Neutrophil (primary cell): ENCODE data around the gene HOXB7.

Experiments
- H3K27ac ChIP-seq: fragments of 200-600 bp; sonication (generic); 2 replicates; pipeline ENCODE4 v1.5.1; 2016; ENCODE audit warnings: mild to moderate bottlenecking, moderate library complexity
- H3K27me3 ChIP-seq: fragments of 200-600 bp; sonication (generic); 2 replicates; pipeline ENCODE4 v1.6.0; 2016; ENCODE audit warnings: mild to moderate bottlenecking
- H3K36me3 ChIP-seq: fragments of 200-600 bp; sonication (generic); 2 replicates; pipeline ENCODE4 v1.5.1; 2017
- H3K4me1 ChIP-seq, 2 experiments: fragments of 200-600 bp in 1 of 2; sonication (generic) in 1 of 2; 1 replicate in 1 of 2; 2 replicates in 1 of 2; pipeline versions ENCODE4 v1.5.1 to v1.6.1; 2013 to 2016; ENCODE audit warnings: low read depth in 1 of 2, low read length in 1 of 2, mild to moderate bottlenecking in 1 of 2, moderate library complexity in 1 of 2; ENCODE audit not compliant: control insufficient read depth in 1 of 2, insufficient read depth in 1 of 2
- H3K4me3 ChIP-seq, 2 experiments: fragments of 200-600 bp in 1 of 2; sonication (generic) in 1 of 2; 1 replicate in 1 of 2; 2 replicates in 1 of 2; pipeline ENCODE4 v1.5.1; 2013 to 2016; ENCODE audit warnings: low read depth in 1 of 2, low read length in 1 of 2, mild to moderate bottlenecking in 1 of 2, moderate library complexity in 1 of 2
- H3K9me3 ChIP-seq: fragments of 200-600 bp; sonication (generic); 2 replicates; pipeline ENCODE4 v1.5.1; 2016
- TF ChIP-seq, protein P1 (sequence below): fragments of 200-600 bp; sonication (generic); IDR thresholded peaks from 2 replicates; pipeline ENCODE4 v1.5.1; 2016; ENCODE audit warnings: antibody characterized with exemption

The HOXB7 gene

DNA sequence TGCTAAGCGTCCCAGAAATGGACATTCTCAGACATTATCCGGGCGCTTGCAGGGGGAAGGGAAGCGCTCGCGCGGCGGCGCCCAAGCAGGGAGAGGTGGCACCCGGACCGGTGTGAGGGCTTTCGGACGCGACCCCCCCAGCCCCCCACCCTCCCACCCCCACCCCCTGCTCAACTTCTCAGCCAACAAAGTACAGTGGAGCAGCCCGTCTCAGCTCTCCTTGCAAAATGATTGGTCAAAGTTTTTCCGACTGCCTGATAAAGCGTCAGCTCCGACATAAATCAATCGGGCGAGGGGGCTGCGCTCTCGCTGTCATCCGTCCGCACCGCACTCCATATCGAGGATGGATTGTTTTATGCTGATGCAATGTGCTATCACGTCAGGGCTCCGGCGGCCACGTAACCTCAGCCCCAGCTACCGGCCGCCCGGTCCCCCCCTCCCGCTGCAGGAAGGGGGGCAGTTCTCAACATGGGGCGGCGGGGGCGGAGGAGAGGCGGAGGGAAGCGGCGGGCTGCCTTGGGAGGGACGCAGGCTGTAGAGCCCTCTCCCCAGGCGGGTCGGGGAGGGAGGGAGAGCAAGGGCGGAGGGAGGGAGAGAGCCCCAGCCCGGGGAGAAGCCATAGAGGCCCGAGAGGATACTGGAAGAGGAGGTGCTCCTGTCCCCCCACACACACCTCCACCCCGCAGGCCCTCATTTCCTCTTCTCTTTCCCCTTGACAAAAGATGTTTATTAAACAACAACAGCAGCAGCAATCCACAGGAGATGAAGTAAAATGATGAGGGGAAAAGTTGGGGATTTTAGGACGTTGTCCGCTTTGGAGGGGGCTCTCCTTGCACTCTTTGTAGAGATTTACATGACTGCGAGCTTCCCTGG, 15.7 kb upstream of the HOXB7 start, which contains the start of gene HOXB9:
HOXB9 (minus strand) TSS at position 114 of the 873 bp plus-strand sequence; CDS start at position 25, 89 bp downstream.
- Histone ChIP-seq H3K27ac (no peak within 1 kb of the TSS), H3K36me3 (no peaks in the 10 kb centered on the region), H3K4me3 (no peak within 1 kb of the TSS), H3K4me1 (peaks cover 0 to 6% of the 10 kb centered on the region in 2 experiments), H3K9me3 (no peaks in the 10 kb centered on the region), H3K27me3 (peaks cover 100% of the 10 kb centered on the region)
- TF ChIP-seq, protein P1, sequence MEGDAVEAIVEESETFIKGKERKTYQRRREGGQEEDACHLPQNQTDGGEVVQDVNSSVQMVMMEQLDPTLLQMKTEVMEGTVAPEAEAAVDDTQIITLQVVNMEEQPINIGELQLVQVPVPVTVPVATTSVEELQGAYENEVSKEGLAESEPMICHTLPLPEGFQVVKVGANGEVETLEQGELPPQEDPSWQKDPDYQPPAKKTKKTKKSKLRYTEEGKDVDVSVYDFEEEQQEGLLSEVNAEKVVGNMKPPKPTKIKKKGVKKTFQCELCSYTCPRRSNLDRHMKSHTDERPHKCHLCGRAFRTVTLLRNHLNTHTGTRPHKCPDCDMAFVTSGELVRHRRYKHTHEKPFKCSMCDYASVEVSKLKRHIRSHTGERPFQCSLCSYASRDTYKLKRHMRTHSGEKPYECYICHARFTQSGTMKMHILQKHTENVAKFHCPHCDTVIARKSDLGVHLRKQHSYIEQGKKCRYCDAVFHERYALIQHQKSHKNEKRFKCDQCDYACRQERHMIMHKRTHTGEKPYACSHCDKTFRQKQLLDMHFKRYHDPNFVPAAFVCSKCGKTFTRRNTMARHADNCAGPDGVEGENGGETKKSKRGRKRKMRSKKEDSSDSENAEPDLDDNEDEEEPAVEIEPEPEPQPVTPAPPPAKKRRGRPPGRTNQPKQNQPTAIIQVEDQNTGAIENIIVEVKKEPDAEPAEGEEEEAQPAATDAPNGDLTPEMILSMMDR: no peak

DNA sequence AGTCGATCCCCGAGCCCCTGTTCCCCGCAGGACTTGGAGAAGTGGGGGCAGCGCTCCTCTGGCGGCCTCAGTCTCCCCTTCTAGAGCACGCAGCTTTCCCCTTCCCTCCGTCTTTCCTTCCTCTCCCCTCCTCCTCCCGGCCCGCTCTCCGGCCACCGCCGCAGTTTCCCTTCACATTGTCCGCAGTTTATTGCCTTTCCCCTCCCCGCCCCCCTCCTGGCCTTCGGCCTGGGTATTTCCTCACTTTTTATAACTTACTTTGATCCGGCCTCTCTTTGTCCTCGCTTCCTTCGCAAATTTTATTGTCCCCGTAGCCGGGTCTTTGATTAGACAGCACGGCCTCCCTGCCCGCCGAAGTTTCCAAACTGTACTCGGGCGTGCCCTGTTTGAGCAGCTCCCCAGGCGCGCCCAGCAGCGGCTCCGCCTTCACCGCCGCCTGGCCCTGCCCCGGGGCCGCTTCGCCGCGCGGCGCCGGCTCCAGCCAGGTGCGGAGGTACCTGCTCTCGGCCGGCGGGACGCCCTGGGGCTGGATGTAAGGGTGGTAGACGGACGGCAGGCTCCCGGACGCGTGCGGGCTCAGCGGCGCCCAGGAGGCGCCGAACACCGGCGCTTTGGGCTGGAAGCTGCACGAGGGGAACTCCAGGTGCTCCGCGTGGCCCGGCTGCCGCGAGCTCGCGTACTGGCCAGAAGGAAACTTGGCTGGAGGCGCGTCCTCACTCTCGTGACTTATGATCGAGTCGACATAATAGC, 14.9 kb upstream of the HOXB7 start:
- TF ChIP-seq, protein P1: no peak
- Histone ChIP-seq H3K4me3 (no peak overlapping the region), H3K9me3 (no peaks in the 10 kb centered on the region), H3K27me3 (peaks cover 100% of the 10 kb centered on the region), H3K4me1 (peaks cover 0 to 6% of the 10 kb centered on the region in 2 experiments), H3K36me3 (no peaks in the 10 kb centered on the region), H3K27ac (no peak overlapping the region)

DNA sequence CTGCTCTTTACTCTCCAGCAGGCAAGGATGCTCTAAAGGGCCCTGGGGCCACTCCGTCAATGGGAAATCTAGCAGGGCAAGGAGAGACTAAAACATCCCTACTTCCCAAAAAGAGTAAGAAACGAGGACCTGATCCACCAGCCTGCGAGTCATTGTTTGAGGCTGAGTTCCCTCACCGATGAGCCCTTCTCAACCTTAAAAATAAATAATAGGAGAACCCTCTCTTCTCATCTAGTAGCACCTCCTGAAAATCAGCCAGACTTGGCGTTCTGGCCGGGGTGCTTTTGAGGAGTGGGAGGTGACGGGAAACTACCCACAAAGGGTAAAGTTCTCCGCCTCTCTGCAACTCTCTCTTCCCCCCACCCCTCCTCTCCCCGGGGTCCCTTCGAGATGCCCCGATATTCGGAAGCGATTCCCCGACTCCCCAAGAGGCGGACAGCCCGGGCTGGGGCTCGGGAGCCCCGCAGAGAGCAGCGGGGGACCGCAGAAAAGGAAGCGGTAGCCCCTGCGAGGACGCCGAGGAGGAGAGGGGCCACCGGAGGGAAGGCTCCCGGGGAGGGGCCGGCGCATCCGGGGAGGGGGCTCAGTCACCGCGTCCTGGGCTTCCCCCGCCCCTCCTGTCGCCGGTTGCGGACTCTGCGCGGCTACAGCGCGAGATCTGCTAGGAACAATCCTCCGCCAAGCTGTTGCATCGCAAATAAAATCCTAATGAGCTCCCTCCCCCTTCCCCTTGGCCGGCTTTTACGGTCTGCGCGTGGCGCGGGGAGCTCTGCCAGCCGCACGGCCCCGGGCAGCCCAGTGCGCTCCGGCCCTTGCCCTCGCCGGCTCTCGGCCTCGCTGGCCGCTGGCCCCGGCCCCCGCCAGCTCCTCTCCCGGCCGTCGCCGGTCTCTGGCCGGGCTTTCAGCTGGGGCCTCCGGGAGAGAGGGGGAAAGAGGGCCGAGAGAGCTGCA, 14.0 kb upstream of the HOXB7 start:
- Histone ChIP-seq H3K36me3 (no peaks in the 10 kb centered on the region), H3K9me3 (no peaks in the 10 kb centered on the region), H3K27ac (no peak overlapping the region), H3K4me1 (peaks cover 0 to 6% of the 10 kb centered on the region in 2 experiments), H3K4me3 (no peak overlapping the region), H3K27me3 (peaks cover 100% of the 10 kb centered on the region)
- TF ChIP-seq, protein P1: no peak

DNA sequence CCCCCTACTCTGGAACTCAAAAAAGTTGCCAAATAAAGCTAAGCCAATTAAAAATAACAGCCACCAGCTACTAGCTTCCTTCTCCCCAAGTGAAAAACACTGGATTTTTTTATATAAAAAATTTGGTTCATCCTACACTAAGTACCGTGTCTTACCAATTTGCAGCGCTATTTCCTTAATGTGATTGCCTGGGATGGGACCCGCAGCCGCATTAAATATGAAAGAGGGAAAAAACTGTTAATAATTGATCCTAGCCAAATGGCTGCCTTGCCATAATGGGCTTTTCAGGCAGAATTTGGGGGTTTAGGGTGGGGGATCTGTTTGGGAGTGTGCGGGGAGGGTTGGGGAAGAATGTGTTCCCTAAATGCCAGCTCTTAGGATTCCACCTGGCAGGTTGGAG, 13.3 kb upstream of the HOXB7 start:
- Histone ChIP-seq H3K4me1 (peaks cover 0 to 6% of the 10 kb centered on the region in 2 experiments), H3K9me3 (no peaks in the 10 kb centered on the region), H3K27me3 (peaks cover 100% of the 10 kb centered on the region), H3K36me3 (no peaks in the 10 kb centered on the region), H3K27ac (no peak overlapping the region), H3K4me3 (no peak overlapping the region)
- TF ChIP-seq, protein P1: no peak

DNA sequence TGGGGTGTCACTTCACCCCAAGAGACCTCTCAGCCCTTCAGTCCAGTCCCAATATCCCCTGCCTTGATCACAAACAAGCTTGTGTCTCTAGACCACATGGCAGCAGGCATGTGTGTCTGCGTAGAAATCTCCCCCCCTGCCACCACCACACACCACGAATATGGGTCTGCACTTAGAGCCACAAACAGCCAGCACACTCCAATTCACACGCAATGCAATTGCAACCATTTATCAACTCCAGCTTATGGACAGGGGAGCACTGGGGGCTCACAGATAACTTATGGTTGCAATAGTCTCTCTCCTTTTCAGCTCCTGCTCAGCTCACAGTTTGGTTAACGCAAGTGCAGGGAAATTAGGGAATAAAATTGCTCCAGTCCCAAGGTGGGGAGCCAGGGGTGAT, 12.8 kb upstream of the HOXB7 start:
- Histone ChIP-seq H3K27ac (no peak overlapping the region), H3K4me1 (peaks cover 0 to 6% of the 10 kb centered on the region in 2 experiments), H3K27me3 (peaks cover 100% of the 10 kb centered on the region), H3K4me3 (no peak overlapping the region), H3K36me3 (no peaks in the 10 kb centered on the region), H3K9me3 (no peaks in the 10 kb centered on the region)
- TF ChIP-seq, protein P1: no peak
